AML-193 (cell line): ENCODE results near the gene ITGB3.
"Not testable (repeated sequence)": the region's sequence is repeated elsewhere in the genome, so short reads cannot be mapped to it uniquely, and the experiment has no call there.

ENCODE experiments used
- DNase-seq, 2 experiments: peaks; one replicate each; lab custom pipeline; 2025; lab: John Stamatoyannopoulos, UW

Gene ITGB3

DNA sequence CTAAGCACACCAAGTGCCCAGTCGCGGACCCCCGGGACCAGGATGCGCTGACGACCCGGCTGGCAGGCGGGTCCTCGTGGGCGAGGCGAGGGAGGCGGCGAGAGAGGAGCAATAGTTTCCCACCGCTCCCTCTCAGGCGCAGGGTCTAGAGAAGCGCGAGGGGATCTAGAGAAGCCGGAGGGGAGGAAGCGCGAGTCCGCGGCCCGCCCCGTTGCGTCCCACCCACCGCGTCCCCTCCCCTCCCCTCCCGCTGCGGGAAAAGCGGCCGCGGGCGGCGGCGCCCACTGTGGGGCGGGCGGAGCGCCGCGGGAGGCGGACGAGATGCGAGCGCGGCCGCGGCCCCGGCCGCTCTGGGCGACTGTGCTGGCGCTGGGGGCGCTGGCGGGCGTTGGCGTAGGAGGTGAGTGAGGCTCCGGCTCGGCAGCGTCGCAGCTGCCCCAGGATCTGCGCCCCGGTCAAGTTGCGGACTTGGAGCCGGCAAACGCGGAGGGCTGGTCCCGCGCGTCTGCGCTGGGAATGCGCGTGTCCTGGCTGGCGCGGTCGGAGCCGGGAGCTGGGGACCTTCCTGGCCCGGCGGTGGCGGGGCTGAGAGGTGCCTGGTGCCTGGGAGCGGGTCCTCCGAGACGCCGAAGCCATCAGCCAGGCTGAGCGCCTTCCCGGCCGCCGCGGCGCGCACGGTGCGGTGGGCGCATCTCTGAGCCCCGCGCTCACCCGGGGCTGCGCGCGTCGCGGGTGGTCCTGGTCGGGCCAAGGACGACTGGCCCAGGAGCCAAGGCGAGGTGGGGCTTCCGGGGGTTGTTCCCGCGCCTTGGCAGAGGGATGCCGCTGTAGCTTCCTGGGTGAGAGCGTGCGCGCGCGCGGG, at the start of gene ITGB3:
Gene ITGB3 (plus strand): TSS at position 287 of the 862 bp plus-strand sequence. CDS start 35 bp downstream, at position 322.
- peak; percentile 50 to 61 for DNase-seq

DNA sequence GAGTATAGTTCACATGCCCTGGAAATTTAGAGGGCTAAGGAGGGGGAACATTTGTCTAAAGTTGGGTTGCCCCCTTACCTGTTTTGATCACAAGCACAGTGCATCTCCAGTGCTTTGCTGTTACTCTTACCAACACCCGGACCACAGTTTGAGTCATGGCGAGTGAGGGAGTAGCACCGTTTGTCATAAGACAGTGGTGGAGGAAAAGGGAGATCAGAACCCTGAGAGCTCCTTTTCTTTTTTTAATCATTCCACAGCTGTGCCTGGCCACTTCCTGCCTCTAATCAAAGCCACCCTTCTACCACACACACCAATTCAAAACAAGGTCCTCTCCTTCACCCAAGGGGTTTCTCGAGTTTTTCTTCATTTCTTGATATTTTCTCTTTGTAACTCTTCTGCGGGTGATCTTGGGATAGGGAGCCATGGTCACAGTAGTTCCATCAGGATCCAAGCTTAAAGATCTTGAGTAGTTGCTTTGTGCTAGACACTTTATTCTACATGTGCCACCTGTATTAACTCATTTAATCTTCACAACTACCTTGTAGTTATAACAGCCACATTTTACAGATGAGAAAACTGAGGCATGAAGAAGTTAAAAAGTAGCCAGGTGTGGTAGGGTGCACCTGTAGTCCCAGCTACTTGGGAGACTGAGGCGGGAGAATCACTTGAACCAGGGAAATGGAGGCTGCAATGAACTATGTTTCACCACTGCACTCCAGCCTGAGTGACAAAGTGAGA, 49.5 kb upstream of the ITGB3 start:
- DNase-seq, result no peak

- DNase-seq, result no peak
Observed at GRCh38 chr17:47204722-47205418, 48.8 kb upstream of the ITGB3 start.

- DNase-seq, result no peak
Observed at GRCh38 chr17:47205419-47205963, 48.1 kb upstream of the ITGB3 start.

DNA sequence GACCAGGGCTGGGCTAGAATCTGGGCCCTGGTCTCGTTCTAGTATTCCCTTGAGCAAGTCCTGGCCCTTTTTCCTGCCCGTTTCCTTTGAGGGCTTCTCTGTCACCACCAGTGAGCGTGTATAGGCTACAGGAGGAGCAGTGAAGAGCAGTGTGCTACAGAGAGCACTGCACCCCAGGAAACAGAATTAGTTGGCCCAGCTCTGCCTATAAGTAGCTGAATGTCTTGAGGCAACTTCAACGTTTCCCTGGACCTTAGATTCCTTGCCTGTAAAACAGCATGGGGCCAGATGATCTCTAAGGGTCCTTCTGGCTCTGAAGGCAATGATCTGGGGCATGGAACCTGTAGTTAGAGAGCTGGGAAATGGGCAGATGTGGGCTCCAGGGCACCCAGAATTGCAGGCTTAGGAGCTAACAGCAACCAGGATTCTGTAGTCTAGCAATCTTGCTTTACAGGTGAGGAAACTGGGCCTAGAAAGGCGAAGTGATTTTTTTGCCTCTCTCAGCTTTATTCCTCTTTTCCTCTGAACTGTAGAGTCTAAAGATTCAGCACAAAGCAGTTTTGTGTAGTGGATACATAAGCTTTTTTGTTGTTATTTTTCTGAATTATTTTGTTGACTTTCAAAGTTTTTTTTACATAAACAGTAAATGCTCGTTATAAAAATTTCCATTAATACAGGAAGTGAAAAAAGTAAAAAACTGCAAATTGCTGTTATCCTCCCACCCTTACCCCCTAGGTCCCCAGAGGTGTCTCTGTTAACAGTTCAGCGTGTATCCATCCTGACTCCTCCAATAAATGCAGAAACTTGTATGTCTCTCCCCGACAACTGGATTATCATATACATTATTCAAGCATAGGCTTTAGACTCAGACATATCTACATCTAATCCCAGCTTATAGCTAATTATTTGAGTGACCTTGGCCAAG, 46.2 kb upstream of the ITGB3 start:
- no peak for DNase-seq

GRCh38 chr17:47208744-47209488, 44.7 kb upstream of the ITGB3 start, which contains the start of gene MYL4:
Gene MYL4 (plus strand): TSS chr17:47209348. CDS start chr17:47209423, 75 bp downstream.
- no peak for DNase-seq

DNA sequence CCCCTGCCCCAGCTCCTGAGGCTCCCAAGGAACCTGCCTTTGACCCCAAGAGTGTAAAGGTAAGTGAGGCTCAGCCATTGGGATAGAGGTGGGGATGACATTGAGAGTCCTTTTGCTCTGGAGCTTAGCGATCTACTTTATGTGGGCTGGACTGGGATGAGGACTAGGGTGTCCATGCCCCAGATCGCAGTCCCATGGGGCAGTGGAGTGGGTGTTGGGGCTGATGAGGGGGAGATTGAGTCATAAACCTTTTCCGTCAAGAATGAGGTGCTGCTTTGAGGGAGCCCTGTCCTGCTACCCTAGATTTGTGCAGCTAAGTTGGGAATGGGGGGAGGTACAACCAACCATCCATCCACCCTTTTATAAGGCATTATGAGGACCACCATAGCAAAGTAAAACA, 44.1 kb upstream of the ITGB3 start:
- no peak for DNase-seq

GRCh38 chr17:47210105-47210504, 43.5 kb upstream of the ITGB3 start:
- DNase-seq, result no peak

DNA sequence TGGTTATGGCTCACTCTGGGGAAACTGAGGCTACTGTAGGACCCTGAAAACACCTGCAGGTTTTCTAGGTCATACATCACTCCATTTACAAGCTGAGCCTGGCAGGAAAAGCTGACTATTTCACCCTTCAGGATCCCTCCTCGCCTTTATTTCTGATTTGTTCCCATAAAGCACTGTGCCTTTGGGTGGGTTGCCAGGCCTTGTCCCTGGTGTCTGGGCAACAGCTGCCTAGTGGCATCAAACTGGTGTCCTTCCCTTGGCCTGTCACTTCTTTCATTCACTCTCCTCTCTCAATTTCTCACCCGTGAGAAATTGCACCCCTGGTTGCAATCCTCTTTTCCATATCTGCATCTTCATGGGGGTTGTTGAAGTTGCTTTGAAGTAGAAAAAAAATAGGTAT, 42.8 kb upstream of the ITGB3 start:
- no peak for DNase-seq

DNA sequence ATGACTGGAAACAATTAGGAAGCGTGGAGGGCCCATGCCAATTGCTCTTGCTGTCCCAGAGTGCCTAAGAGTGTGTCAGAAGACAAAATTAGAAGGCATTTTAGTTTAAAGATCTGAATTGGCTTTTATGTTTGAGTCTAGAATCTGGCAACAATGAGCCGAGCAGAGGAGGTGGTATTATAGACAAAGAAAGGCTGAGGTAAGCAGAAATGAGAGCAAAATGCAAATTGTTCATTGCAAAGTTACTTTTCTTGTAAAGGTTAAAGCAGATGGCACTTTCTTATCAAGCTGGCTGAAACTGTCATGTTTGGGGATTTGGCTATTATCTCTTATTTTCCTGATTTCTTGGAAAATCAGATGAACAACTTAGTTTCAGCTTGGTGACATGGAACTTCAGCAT, 41.2 kb upstream of the ITGB3 start:
- DNase-seq, result no peak

DNA sequence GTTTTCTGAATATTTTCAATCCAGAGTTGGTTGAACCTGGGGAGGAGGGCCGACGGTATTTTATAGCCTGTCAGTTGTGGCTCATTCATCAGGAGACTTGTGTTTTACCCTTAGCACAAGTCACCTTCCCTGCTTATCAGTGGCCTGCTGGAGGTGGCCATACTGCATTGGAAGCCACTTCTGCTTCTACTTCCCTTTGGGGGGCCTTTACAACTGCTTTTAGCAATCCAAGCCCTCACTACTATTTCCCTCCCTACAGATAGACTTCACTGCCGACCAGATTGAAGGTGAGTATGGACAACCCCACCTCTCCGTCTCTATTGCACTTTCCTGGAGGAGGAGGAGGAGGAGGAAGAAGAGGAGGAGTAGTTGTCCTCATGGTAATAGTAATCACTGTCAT, 40.1 kb upstream of the ITGB3 start:
- DNase-seq, result no peak

DNA sequence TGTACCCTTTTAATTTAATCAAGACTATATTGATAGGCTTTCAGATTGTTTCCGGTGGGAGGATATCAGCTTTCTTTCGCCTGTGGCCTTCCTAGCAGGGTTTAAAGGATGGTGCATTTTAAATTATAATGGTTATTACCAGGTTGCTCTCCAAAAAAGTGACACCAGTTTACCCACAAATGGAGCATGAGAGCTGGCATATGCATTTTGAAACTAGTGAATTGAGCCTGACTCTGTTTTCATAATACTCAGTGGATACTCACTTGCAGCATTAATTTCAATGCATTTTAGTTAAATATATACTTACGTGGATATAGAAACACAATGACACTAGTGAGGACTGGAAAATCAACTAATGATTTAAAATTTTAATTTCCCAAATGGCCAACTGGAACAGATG, 38.7 kb upstream of the ITGB3 start:
- no peak for DNase-seq

GRCh38 chr17:47216821-47217220, 36.8 kb upstream of the ITGB3 start:
- not testable (repeated sequence) for DNase-seq

DNA sequence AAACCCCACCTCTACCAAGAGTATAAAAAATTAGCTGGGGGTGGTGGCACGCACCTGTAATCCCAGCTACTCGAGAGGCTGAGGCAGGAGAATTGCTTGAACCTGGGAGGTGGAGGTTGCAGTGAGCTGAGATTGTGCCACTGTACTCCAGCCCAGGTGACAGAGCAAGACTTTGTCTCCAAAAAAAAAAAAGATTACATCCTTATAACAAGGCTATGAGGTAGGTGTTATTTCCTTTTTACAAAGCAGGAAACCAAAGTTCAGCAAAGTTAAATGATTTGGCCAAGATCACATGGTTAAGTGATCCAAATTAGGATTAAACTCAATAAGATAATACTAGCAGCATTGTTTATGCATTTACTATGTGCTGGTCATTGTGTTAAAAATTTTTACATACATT, 36.3 kb upstream of the ITGB3 start:
- not testable (repeated sequence) for DNase-seq

DNA sequence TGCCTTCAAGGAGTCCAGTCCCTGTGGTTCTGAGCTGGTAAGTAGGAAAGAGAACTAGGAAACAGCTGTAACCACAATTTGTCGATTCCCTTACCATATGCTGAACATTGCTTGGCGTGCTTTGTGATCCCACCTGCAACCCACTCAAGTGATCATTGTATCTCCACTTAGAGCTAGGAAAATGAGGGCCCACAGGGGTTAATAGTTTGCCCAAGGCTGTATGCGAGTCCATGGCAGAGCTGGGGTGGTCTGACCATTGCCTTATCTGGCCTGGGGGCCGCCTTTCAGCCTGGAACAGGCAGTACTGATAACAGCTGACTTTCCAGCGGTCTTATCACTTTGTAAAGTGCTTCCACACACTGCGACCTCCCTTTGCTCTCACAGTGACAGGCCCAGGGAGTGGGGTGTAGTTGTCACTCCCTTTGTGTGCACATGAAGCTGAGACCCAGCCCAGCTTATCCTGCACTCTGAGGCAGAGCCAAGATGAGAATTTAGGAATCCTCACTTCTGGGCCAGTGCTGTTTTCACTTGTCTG, 34.7 kb upstream of the ITGB3 start:
- DNase-seq, result no peak

DNA sequence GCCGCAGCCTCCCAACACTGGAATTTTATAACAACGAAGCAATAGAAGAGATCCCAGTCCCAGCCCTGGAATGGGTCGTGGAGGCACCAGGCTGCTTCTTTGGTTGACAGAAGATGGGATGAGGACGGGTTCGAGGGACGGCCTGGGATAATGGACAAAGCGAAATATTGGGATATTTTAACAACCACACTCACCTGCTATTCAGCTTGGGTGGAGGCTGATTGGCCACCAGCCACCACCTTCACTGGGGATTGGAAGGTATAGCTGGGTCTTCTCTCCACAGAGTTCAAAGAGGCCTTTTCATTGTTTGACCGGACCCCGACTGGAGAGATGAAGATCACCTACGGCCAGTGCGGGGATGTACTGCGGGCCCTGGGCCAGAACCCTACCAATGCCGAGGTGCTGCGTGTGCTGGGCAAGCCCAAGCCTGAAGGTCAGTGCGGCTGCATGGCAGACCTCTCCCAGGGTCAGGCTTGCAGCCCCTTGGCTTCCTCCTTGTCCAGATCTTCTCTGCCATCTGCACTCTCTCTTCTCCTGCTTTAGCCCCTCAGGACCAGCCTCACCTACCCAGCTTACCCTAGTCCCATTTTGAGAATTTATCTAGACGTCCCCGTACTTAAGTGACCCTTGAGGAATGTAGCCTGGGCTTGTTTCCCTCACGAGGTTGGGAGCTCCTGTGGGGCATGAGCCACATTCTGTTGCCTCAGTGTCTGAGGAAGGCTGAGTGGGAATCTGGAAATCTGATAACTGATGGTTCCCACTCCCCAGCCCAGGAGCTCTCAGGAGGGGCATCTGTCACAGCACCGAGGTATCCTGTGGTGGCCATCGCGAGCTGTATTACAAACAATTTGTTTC, 33.8 kb upstream of the ITGB3 start:
- no peak for DNase-seq

DNA sequence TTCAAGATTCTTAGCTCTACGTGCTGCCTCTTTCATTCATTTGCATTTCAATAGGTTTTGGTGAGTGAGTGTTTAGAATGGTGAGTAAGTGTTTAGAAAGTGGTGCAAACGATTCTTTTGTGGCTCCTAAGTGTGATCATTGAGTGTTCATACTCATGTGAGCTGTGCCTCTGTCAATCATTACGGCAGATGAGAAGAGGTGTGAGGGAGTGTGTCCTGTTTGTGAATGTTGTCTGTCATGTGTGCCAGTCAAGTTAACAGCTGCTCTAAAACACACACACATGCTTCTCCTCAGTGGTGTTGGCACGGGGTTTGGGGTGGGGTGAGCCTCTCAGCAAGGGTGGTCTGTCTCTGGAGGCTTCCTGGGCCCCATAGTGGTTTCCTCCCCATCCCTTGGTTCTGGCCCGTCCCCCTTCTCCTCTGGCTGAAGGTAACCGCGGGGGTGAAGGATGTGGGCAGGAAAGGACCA, 33.1 kb upstream of the ITGB3 start:
- no peak for DNase-seq

DNA sequence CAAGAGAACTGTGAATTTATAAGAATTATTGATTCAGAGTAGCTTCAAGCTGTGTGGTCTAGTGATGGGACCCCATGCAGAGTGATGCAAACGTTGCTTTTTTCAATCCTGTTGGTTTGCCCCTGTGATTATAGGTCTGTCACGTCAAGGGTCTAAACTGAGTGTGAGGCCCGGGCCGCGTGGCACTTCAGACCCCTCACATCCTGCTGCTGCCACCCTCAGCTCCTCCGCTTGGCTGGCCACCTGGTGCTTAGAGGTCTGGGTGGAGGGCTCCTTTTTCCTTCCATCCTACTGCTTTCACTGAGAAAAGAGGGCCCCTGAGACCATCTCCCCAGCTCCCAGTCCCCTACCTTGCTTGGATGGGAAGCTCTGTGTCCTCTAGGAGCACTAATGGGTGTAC, 32.5 kb upstream of the ITGB3 start:
- DNase-seq, result no peak

DNA sequence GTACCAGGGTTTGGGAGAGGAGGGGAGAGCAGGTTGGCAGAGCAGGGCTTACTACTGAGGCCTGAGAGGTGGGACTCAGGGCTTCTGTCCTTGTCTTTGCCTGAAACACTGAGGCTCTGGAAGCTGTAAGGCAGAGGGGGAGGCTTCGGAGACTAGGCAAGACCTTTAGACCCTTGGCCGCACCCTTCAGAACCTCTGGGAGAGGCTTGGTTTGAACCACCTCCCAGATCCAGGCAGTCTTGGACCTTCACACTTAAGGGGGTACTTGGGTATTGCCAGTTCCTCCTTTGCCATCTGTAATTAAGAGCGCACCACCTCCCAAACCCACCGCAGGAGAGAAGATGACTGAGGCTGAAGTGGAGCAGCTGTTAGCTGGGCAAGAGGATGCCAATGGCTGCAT, 31.6 kb upstream of the ITGB3 start:
- DNase-seq, result no peak
